H1 (cell line): Measurements from ENCODE around the gene ENKUR. TPM values are rescaled to one million over a fixed set of nuclear protein-coding genes. Genes with fewer than 3 reads are reported as not detected.

Experiments used
- BACH1 ChIP-seq: IDR thresholded peaks from 2 replicates; pipeline ENCODE4 v1.6.1; 2012; ENCODE audit warnings: low read length, improper control_type of control experiment
- BCL11A ChIP-seq, 2 experiments: IDR thresholded peaks; one replicate each; pipeline ENCODE4 v1.6.1; 2011; ENCODE audit warnings: low read depth in 2 of 2, low read length in 2 of 2, mild to moderate bottlenecking in 2 of 2
- BRCA1 ChIP-seq: IDR thresholded peaks from 2 replicates; pipeline ENCODE4 v1.6.1; 2012; ENCODE audit warnings: low read depth, low read length, improper control_type of control experiment
- CHD1 ChIP-seq: IDR thresholded peaks from 2 replicates; pipeline ENCODE4 v1.6.1; 2012; ENCODE audit warnings: low read depth, low read length, improper control_type of control experiment
- CHD2 ChIP-seq: IDR thresholded peaks from 2 replicates; pipeline ENCODE4 v1.6.1; 2012; ENCODE audit warnings: low read length, improper control_type of control experiment
- GTF2F1 ChIP-seq: IDR thresholded peaks from 2 replicates; pipeline ENCODE4 v1.6.1; 2012; ENCODE audit warnings: low read depth, low read length, improper control_type of control experiment, borderline replicate concordance
- KDM4A ChIP-seq: IDR thresholded peaks from one replicate; pipeline ENCODE4 v1.7.1; 2012; ENCODE audit warnings: low read depth, mild to moderate bottlenecking, moderate library complexity, low read length, inconsistent platforms; ENCODE audit not compliant: severe bottlenecking
- KDM5A ChIP-seq: fragments of 200-600 bp; IDR thresholded peaks from 2 replicates; pipeline ENCODE4 v1.7.1; 2012; ENCODE audit warnings: mild to moderate bottlenecking, low read length, inconsistent platforms, mixed read lengths
- NANOG ChIP-seq: IDR thresholded peaks from 2 replicates; pipeline ENCODE4 v1.6.1; 2011; ENCODE audit warnings: low read length, low read depth, mild to moderate bottlenecking, inconsistent platforms; ENCODE audit not compliant: insufficient read depth, poor library complexity, severe bottlenecking
- POLR2A ChIP-seq, 2 experiments: IDR thresholded peaks; 1 replicate in 1 of 2; 2 replicates in 1 of 2; pipeline ENCODE4 v1.6.1; 2011; ENCODE audit warnings: low read depth in 2 of 2, low read length in 2 of 2, mild to moderate bottlenecking in 2 of 2; ENCODE audit errors: control extremely low read depth in 1 of 2
- POLR2AphosphoS5 ChIP-seq: IDR thresholded peaks from 2 replicates; pipeline ENCODE4 v1.6.1; 2011; ENCODE audit warnings: low read depth, low read length
- RFX5 ChIP-seq: IDR thresholded peaks from 2 replicates; pipeline ENCODE4 v1.6.1; 2011; ENCODE audit warnings: low read depth, low read length, improper control_type of control experiment, borderline replicate concordance
- RNF2 ChIP-seq: fragments of 200-900, 300-1000 bp; sonication (generic); IDR thresholded peaks from 2 replicates; pipeline ENCODE4 v1.7.1; 2016; ENCODE audit warnings: borderline replicate concordance, low read depth, mild to moderate bottlenecking, antibody characterized with exemption, low read length; ENCODE audit not compliant: poor library complexity, severe bottlenecking; ENCODE audit errors: missing control alignments
- SIRT6 ChIP-seq: IDR thresholded peaks from one replicate; pipeline ENCODE4 v1.7.1; 2012; ENCODE audit warnings: low read length, inconsistent platforms
- SP2 ChIP-seq: IDR thresholded peaks from 2 replicates; pipeline ENCODE4 v1.6.1; 2012; ENCODE audit warnings: mild to moderate bottlenecking, low read length, inconsistent platforms
- TBP ChIP-seq: IDR thresholded peaks from 2 replicates; pipeline ENCODE4 v1.6.1; 2011; ENCODE audit warnings: low read depth, low read length, improper control_type of control experiment
- TCF12 ChIP-seq: IDR thresholded peaks from 2 replicates; pipeline ENCODE4 v1.6.1; 2011; ENCODE audit warnings: low read depth, mild to moderate bottlenecking, low read length
- YY1 ChIP-seq: IDR thresholded peaks from 2 replicates; pipeline ENCODE4 v1.6.1; 2011; ENCODE audit warnings: low read depth, mild to moderate bottlenecking, low read length
- polyA plus RNA-seq, 7 experiments: library from polyadenylated mRNA; depleted of rRNA in 3 of 7; stranded (reverse) in 5 of 7; unstranded in 2 of 7; fragments of >200 nt in 5 of 7; fragments of 200-250 nt in 2 of 7; gene quantifications; 1 replicate in 5 of 7; 2 replicates in 1 of 7; 4 replicates in 1 of 7; pipeline versions ENCODE4 v1.2.1 to v1.2.3, GENCODE V29; 2011 to 2013; ENCODE audit warnings: missing spikeins in 2 of 7, mixed read lengths in 2 of 7
- total RNA-seq: library from RNA; stranded (reverse); fragmentation: NEBNext Ultra II Directional; extraction: Animal tissue kit (Norgen Biotek cat#: 25700); gene quantifications from 2 replicates; pipeline ENCODE4 v1.2.1, GENCODE V29; 2021
- TF ChIP-seq, protein P1 (sequence below): IDR thresholded peaks from 2 replicates; pipeline ENCODE4 v1.6.1; 2011; ENCODE audit warnings: low read length, improper control_type of control experiment
- TF ChIP-seq, protein P2 (sequence below): IDR thresholded peaks from 2 replicates; pipeline ENCODE4 v1.6.1; 2012; ENCODE audit warnings: inconsistent platforms
- TF ChIP-seq, protein P3 (sequence below), 3 experiments: IDR thresholded peaks; 1 replicate in 2 of 3; 2 replicates in 1 of 3; pipeline versions ENCODE4 v1.5.1 to v1.6.1; 2011; ENCODE audit warnings: low read length in 3 of 3, mild to moderate bottlenecking in 3 of 3, inconsistent platforms in 2 of 3, low read depth in 1 of 3, moderate library complexity in 1 of 3; ENCODE audit not compliant: insufficient read depth in 1 of 3; ENCODE audit errors: control extremely low read depth in 1 of 3

The ENKUR gene
- total and polyA plus RNA-seq, 2 of the 8 experiments (the other 6 are each of a cell fraction or from before 2014, with no cell fraction given): not detected

DNA sequence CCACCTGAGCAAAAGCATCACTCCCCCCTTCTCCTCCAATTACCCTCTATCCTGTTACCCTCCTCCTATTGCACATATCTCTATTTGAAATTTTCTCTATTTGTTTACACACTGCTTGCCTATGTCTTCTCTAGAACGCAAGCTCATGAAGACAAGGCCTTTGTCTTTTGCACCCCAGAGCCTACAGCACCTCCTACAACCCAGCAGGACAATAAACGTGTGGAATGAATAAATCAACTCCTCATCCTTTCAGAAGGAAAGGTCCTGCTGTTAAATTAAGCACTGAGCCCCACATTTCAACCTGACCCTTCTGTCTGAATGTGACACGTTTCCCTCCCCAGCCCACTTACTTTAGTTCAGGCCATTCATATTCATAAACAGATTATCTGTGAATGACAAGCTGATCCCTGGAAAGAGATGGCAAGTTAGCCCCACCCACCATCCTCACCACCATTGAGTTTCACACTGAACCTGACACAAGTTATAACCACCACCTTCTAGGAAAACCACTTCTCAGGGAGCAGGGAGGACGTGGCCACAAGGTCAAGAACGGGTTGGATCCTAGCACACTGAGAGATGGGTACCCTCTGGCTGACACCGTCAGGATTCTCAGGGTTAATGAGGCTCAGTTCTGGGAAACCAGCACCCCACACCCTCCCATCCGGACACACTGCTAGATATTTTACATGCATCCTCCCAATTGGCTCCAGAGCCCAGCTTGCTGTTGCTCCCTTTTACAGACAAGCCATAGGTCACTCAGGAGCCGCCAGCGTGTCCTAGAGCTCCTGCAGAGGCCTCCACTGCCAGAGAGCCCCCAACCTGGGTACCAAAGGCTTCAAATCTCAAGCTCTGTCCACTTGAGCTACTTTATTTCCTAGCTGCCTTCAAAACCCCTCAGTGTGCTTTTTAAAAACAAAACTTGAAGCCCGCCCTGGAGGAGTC is 64.5 kb downstream of the ENKUR start (continued):
- TF ChIP-seq, protein P1, sequence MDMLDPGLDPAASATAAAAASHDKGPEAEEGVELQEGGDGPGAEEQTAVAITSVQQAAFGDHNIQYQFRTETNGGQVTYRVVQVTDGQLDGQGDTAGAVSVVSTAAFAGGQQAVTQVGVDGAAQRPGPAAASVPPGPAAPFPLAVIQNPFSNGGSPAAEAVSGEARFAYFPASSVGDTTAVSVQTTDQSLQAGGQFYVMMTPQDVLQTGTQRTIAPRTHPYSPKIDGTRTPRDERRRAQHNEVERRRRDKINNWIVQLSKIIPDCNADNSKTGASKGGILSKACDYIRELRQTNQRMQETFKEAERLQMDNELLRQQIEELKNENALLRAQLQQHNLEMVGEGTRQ: no peak
- no peak for TF ChIP-seq RFX5
- no peak for TF ChIP-seq KDM5A
- peak; percentile 82 for TF ChIP-seq TBP
- no peak for TF ChIP-seq CHD1
- no peak for TF ChIP-seq BRCA1
- no peak for TF ChIP-seq SIRT6
- TF ChIP-seq CHD2: no peak
- TF ChIP-seq NANOG: no peak
- peak; percentile 10 for TF ChIP-seq KDM4A
- no peak for TF ChIP-seq BCL11A (IDR thresholded peaks at IDR 0.05; ENCODE audit: low read depth in 2 of 2, low read length in 2 of 2)
- TF ChIP-seq GTF2F1: 0 out of 2 replicates have a peak, but pooled peaks have one; percentile 35
- no peak; the same call in 1 of the 2 replicates for TF ChIP-seq YY1
- TF ChIP-seq POLR2AphosphoS5: no peak
- no peak for TF ChIP-seq RNF2
- TF ChIP-seq, protein P2, sequence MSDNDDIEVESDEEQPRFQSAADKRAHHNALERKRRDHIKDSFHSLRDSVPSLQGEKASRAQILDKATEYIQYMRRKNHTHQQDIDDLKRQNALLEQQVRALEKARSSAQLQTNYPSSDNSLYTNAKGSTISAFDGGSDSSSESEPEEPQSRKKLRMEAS: no peak
- no peak for TF ChIP-seq SP2
- TF ChIP-seq BACH1: no peak
- TF ChIP-seq, protein P3, sequence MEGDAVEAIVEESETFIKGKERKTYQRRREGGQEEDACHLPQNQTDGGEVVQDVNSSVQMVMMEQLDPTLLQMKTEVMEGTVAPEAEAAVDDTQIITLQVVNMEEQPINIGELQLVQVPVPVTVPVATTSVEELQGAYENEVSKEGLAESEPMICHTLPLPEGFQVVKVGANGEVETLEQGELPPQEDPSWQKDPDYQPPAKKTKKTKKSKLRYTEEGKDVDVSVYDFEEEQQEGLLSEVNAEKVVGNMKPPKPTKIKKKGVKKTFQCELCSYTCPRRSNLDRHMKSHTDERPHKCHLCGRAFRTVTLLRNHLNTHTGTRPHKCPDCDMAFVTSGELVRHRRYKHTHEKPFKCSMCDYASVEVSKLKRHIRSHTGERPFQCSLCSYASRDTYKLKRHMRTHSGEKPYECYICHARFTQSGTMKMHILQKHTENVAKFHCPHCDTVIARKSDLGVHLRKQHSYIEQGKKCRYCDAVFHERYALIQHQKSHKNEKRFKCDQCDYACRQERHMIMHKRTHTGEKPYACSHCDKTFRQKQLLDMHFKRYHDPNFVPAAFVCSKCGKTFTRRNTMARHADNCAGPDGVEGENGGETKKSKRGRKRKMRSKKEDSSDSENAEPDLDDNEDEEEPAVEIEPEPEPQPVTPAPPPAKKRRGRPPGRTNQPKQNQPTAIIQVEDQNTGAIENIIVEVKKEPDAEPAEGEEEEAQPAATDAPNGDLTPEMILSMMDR (IDR thresholded peaks at IDR 0.05; ENCODE audit: control extremely low read depth in 1 of 3, insufficient read depth in 1 of 3, low read depth in 1 of 3, low read length in 3 of 3): no peak
- no peak for TF ChIP-seq TCF12
- peak; percentile 57 to 76; a peak in 2 of 3 replicates for TF ChIP-seq POLR2A (IDR thresholded peaks at IDR 0.05; ENCODE audit: control extremely low read depth in 1 of 2, low read depth in 2 of 2, low read length in 2 of 2)
